ENCODE results near the gene PANX1. TPM values are rescaled to one million over a fixed set of nuclear protein-coding genes. Genes with fewer than 3 reads are reported as not detected.

The PANX1 gene
- total RNA-seq, 2 experiments from 2014 or later: 11.3 to 16.5 TPM

DNA sequence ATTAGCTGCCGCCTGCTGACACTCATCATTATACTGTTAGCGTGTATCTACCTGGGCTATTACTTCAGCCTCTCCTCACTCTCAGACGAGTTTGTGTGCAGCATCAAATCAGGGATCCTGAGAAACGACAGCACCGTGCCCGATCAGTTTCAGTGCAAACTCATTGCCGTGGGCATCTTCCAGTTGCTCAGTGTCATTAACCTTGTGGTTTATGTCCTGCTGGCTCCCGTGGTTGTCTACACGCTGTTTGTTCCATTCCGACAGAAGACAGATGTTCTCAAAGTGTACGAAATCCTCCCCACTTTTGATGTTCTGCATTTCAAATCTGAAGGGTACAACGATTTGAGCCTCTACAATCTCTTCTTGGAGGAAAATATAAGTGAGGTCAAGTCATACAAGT is 51.1 kb downstream of the PANX1 start:
- no peaks in the 10 kb centered on the region for H3K79me2 ChIP-seq (ENCODE audit: insufficient read depth, low read depth, low read length)
- H3K9me2 ChIP-seq (ENCODE audit: insufficient read depth, low read length): no peaks in the 10 kb centered on the region
- no peak overlapping the region for H2AFZ ChIP-seq (ENCODE audit: low read length)
- H3K27ac ChIP-seq (ENCODE audit: low read depth, low read length, poor library complexity, severe bottlenecking): no peak overlapping the region
- CTCF ChIA-PET (ENCODE audit: unreplicated experiment): no interaction called here
- no peak overlapping the region for H3K4me3 ChIP-seq (ENCODE audit: low read depth, low read length, poor library complexity, severe bottlenecking)
- POLR2A ChIA-PET: no interaction called here
- intact Hi-C loops (cut with micrococcal nuclease; ENCODE audit: unreplicated experiment): no loop called here
- no peak for DNase-seq (ENCODE audit: low spot score)
- no TSS peak for BruUV-seq (replicated peaks)
- H3K36me3 ChIP-seq (ENCODE audit: insufficient read depth, low read length): peaks cover 25% of the 10 kb centered on the region; the same call in 1 of the 2 replicates
- H3K4me2 ChIP-seq (ENCODE audit: low read length): no peak overlapping the region
- H4K20me1 ChIP-seq (ENCODE audit: insufficient read depth, low read length): no peaks in the 10 kb centered on the region; the same call in 1 of the 2 replicates
- no peaks in the 10 kb centered on the region for H3K4me1 ChIP-seq (ENCODE audit: insufficient read depth, low read length, poor library complexity, severe bottlenecking)
- TF ChIP-seq, protein P1, sequence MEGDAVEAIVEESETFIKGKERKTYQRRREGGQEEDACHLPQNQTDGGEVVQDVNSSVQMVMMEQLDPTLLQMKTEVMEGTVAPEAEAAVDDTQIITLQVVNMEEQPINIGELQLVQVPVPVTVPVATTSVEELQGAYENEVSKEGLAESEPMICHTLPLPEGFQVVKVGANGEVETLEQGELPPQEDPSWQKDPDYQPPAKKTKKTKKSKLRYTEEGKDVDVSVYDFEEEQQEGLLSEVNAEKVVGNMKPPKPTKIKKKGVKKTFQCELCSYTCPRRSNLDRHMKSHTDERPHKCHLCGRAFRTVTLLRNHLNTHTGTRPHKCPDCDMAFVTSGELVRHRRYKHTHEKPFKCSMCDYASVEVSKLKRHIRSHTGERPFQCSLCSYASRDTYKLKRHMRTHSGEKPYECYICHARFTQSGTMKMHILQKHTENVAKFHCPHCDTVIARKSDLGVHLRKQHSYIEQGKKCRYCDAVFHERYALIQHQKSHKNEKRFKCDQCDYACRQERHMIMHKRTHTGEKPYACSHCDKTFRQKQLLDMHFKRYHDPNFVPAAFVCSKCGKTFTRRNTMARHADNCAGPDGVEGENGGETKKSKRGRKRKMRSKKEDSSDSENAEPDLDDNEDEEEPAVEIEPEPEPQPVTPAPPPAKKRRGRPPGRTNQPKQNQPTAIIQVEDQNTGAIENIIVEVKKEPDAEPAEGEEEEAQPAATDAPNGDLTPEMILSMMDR (conservative IDR thresholded peaks at IDR 0.05; ENCODE audit: low read length): no peak
- no peak for TF ChIP-seq EZH2phosphoT487 (IDR thresholded peaks at IDR 0.05; ENCODE audit: borderline replicate concordance, low read depth, low read length)
- no peaks in the 10 kb centered on the region for H3K9me3 ChIP-seq (ENCODE audit: low read length)

DNA sequence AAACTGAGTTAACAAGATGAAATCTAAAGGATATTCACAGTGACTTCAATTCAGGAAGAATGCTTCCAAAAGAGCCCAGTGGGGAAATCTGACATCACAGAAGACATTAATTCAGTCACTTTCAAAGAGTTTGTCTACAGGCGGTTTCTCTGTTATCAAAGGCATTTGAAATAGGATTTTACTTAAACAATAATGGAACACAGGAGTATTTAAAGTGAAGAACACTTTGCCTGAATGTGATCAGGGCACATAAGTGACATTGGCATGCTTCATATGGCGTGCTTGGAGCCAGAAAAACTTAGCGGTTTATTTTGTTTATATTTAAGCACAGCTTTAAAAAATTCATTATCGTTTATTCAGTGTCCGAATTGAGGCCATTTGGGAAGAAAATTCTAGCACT is 52.9 kb downstream of the PANX1 start:
- POLR2A ChIA-PET: no interaction called here
- no peak overlapping the region for H3K27ac ChIP-seq (ENCODE audit: low read depth, low read length, poor library complexity, severe bottlenecking)
- peaks cover 25% of the 10 kb centered on the region; the same call in 1 of the 2 replicates for H3K36me3 ChIP-seq (ENCODE audit: insufficient read depth, low read length)
- H3K9me2 ChIP-seq (ENCODE audit: insufficient read depth, low read length): no peaks in the 10 kb centered on the region
- H3K9me3 ChIP-seq (ENCODE audit: low read length): no peaks in the 10 kb centered on the region
- no peaks in the 10 kb centered on the region for H3K79me2 ChIP-seq (ENCODE audit: insufficient read depth, low read depth, low read length)
- CTCF ChIA-PET (ENCODE audit: unreplicated experiment): no interaction called here
- H2AFZ ChIP-seq (ENCODE audit: low read length): no peak overlapping the region
- TF ChIP-seq, protein P1 (conservative IDR thresholded peaks at IDR 0.05; ENCODE audit: low read length): no peak
- TF ChIP-seq EZH2phosphoT487 (IDR thresholded peaks at IDR 0.05; ENCODE audit: borderline replicate concordance, low read depth, low read length): no peak
- TSS peak; percentile 40 for BruUV-seq (replicated peaks)
- no peak overlapping the region for H3K4me2 ChIP-seq (ENCODE audit: low read length)
- no peaks in the 10 kb centered on the region for H3K4me1 ChIP-seq (ENCODE audit: insufficient read depth, low read length, poor library complexity, severe bottlenecking)
- H3K4me3 ChIP-seq (ENCODE audit: low read depth, low read length, poor library complexity, severe bottlenecking): no peak overlapping the region
- intact Hi-C loops (cut with micrococcal nuclease; ENCODE audit: unreplicated experiment): no loop called here
- DNase-seq (ENCODE audit: low spot score): no peak
- H4K20me1 ChIP-seq (ENCODE audit: insufficient read depth, low read length): no peaks in the 10 kb centered on the region; the same call in 1 of the 2 replicates

DNA sequence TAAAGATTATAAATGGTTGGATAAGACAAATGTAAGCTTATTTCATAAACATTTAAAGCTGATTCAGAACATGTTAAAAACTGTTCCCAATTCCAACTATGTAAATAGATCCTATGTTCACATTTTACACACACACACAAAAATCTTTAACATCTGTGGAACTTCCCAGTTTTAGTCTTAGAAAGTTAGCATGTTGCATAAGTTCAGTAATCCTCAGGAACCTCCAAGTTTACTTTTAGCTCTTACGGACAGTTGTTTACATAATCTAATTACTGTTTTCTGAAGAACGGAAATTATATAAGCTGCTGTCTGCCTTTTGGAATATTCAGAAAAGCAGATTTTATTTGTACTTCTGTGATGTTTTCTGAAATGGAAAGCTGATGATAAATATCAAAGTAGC is 53.3 kb downstream of the PANX1 start:
- Histone ChIP-seq H4K20me1 (ENCODE audit: insufficient read depth, low read length) (no peaks in the 10 kb centered on the region; the same call in 1 of the 2 replicates), H3K9me3 (ENCODE audit: low read length) (no peaks in the 10 kb centered on the region), H3K9me2 (ENCODE audit: insufficient read depth, low read length) (no peaks in the 10 kb centered on the region), H3K4me1 (ENCODE audit: insufficient read depth, low read length, poor library complexity, severe bottlenecking) (no peaks in the 10 kb centered on the region), H3K36me3 (ENCODE audit: insufficient read depth, low read length) (peaks cover 25% of the 10 kb centered on the region; the same call in 1 of the 2 replicates), H3K79me2 (ENCODE audit: insufficient read depth, low read depth, low read length) (no peaks in the 10 kb centered on the region), H3K4me3 (ENCODE audit: low read depth, low read length, poor library complexity, severe bottlenecking) (no peak overlapping the region), H2AFZ (ENCODE audit: low read length) (no peak overlapping the region), H3K27ac (ENCODE audit: low read depth, low read length, poor library complexity, severe bottlenecking) (no peak overlapping the region), H3K4me2 (ENCODE audit: low read length) (no peak overlapping the region)
- intact Hi-C loops (cut with micrococcal nuclease; ENCODE audit: unreplicated experiment): no loop called here
- no TSS peak for BruUV-seq (replicated peaks)
- TF ChIP-seq EZH2phosphoT487 (IDR thresholded peaks at IDR 0.05; ENCODE audit: borderline replicate concordance, low read depth, low read length): no peak
- TF ChIP-seq, protein P1 (conservative IDR thresholded peaks at IDR 0.05; ENCODE audit: low read length): no peak
- POLR2A ChIA-PET: interaction anchor here (0.6 kb wide), 1 partner anchor 1291 kb away, joined by 3 read pairs; no protein-coding TSS in a partner anchor
- CTCF ChIA-PET (ENCODE audit: unreplicated experiment): no interaction called here
- no peak for DNase-seq (ENCODE audit: low spot score)
